ENCODE data around the gene SNX19. TPM values are rescaled to one million over a fixed set of nuclear protein-coding genes. Genes with fewer than 3 reads are reported as not detected.

SNX19 gene
- total and polyA plus RNA-seq, 2 of the 4 experiments (the other 2 are of a cell fraction) = 35.9 to 113 TPM

GRCh38 chr11:130872981-130873380, 43.3 kb downstream of the SNX19 start:
- H3K4me1 ChIP-seq (ENCODE audit: control insufficient read depth, insufficient read depth, low read length) = peaks cover 7% of the 10 kb centered on the region
- peaks cover 25% of the 10 kb centered on the region for H3K36me3 ChIP-seq (ENCODE audit: control insufficient read depth, insufficient read depth, low read length)
- H3K4me2 ChIP-seq (ENCODE audit: low read depth, low read length) = no peak overlapping the region; the same call in 1 of the 2 replicates
- no peak overlapping the region for H3K18ac ChIP-seq (ENCODE audit: low read depth, low read length)
- peak overlapping the region; percentile 3 for H2AFZ ChIP-seq (replicated peaks; ENCODE audit: low read length, poor library complexity)
- H4K5ac ChIP-seq (ENCODE audit: low read depth, low read length) = peak overlapping the region; percentile 12; the same call in 1 of the 2 replicates
- ChIA-PET POLR2A (ENCODE audit: unreplicated experiment) (no interaction called here), CTCF (no interaction called here)
- no peaks in the 10 kb centered on the region for H3K27me3 ChIP-seq (ENCODE audit: control insufficient read depth, insufficient read depth, low read length)
- TF ChIP-seq BHLHE40 (IDR thresholded peaks at IDR 0.05; ENCODE audit: low read depth, low read length) = peak; percentile 54; the same call in 1 of the 2 replicates
- 0 out of 2 replicates have a peak, but pooled peaks have one; percentile 31 for TF ChIP-seq FOS (IDR thresholded peaks at IDR 0.05; ENCODE audit: low read depth, low read length)
- TF ChIP-seq CTCF (conservative IDR thresholded peaks at IDR 0.05; ENCODE audit: low read depth, low read length) = no peak
- peak overlapping the region; percentile 62 for H3K4ac ChIP-seq (ENCODE audit: low read depth, low read length)
- DNase-seq (peak; percentile 87), ATAC-seq (ENCODE audit: low read depth) (peak; percentile 74)
- peak overlapping the region; percentile 37 for H2AK5ac ChIP-seq (ENCODE audit: low read depth, low read length)
- peaks cover 4% of the 10 kb centered on the region; the same call in 1 of the 2 replicates for H4K20me1 ChIP-seq (ENCODE audit: insufficient read depth, low read length)
- no peak overlapping the region for H3K56ac ChIP-seq (ENCODE audit: extremely low read depth, insufficient read depth, low read length)
- WGBS, 2 experiments (ENCODE audit: extremely low coverage in 2 of 2, insufficient read length in 1 of 2) = 7% methylated on average over 3 of the region's 6 CpGs; no CpG with 5 or more reads in 1 of the 2 experiments
- peak overlapping the region; percentile 75 for H3K14ac ChIP-seq (replicated peaks; ENCODE audit: low read depth, low read length)
- H3K27ac ChIP-seq (ENCODE audit: insufficient read depth, low read length) = peak overlapping the region; percentile 50
- in situ Hi-C loops (cut with MboI; ENCODE audit: low sequenced_read_pairs) = no loop called here
- peak overlapping the region; percentile 8; the same call in 1 of the 2 replicates for H4K91ac ChIP-seq (ENCODE audit: insufficient read depth, low read depth, low read length)
- peak overlapping the region; percentile 65 for H2BK5ac ChIP-seq (ENCODE audit: low read depth, low read length, poor library complexity, severe bottlenecking)
- peak overlapping the region; percentile 42 for H2AK9ac ChIP-seq (replicated peaks; ENCODE audit: low read depth, low read length, poor library complexity)
- H2BK20ac ChIP-seq (ENCODE audit: low read depth, low read length) = 0 out of 2 replicates have a peak overlapping the region, but pooled peaks have one; percentile 17
- H3K9me3 ChIP-seq (ENCODE audit: control insufficient read depth, insufficient read depth, low read length) = no peaks in the 10 kb centered on the region
- H3K23ac ChIP-seq (ENCODE audit: low read depth, low read length) = no peak overlapping the region
- H4K8ac ChIP-seq (ENCODE audit: low read depth in 2 of 2, low read length in 2 of 2) = peak overlapping the region; percentile 34 to 58; a peak in 2 of 4 replicates
- H2BK120ac ChIP-seq (ENCODE audit: low read depth, low read length) = peak overlapping the region; percentile 73
- peak overlapping the region; percentile 15; the same call in 1 of the 2 replicates for H3K9ac ChIP-seq (ENCODE audit: low read depth, low read length)
- dilution Hi-C loops (cut with HindIII; ENCODE audit: low sequenced_read_pairs, unreplicated experiment) = loop anchor here (25.0 kb wide), 1 partner anchor 436 kb away; the partner anchor contains the start of genes ADAMTS15 and ADAMTS8
- H3K4me3 ChIP-seq (ENCODE audit: insufficient read depth, low read depth, low read length) = no peak overlapping the region
- H2BK15ac ChIP-seq (ENCODE audit: low read depth, low read length) = peak overlapping the region; percentile 51; the same call in 1 of the 3 replicates
- intact Hi-C loops (cut with micrococcal nuclease) = no loop called here
- no TSS peak for BruUV-seq (replicated peaks)
- H3K79me1 ChIP-seq (ENCODE audit: low read depth in 1 of 2, low read length in 2 of 2) = peaks cover 0 to 11% of the 10 kb centered on the region in 2 experiments; a peak in 2 of 4 replicates
- peaks cover 8% of the 10 kb centered on the region for H3K9me1 ChIP-seq (ENCODE audit: insufficient read depth, low read length)
